GM12878 (cell line): Measurements from ENCODE around the gene CERT1. TPM values are rescaled to one million over a fixed set of nuclear protein-coding genes. Genes with fewer than 3 reads are reported as not detected.

ENCODE experiments used
- ATAC-seq: fragments of 200-7000 bp; cut with Tn5 transposase; 3 replicates; pipeline ENCODE4 v1.9.1; 2020; ENCODE audit warnings: mild to moderate bottlenecking, moderate library complexity
- BruUV-seq: library from RNA; stranded (reverse); fragments of 400-500 nt; replicated peaks from 2 replicates; lab custom pipeline; 2021; lab: Mats Ljungman, UMichigan
- CTCF ChIA-PET: fragments of 300-600 bp; sonication (Branson Sonifier 250); formaldehyde crosslinking; extraction: SDS; loops from one replicate; lab custom pipeline; 2021; ENCODE audit warnings: inconsistent platforms; lab: Yijun Ruan, JAX
- POLR2A ChIA-PET: fragments of 350-600 bp; formaldehyde crosslinking; extraction: SDS; loops from one replicate; lab custom pipeline; 2021; ENCODE audit warnings: inconsistent platforms; lab: Charles Lee
- RAD21 ChIA-PET: fragments of 300-600 bp; sonication (Branson Sonifier 250); formaldehyde crosslinking; loops from one replicate; lab custom pipeline; 2023; ENCODE audit warnings: antibody characterized with exemption; ENCODE audit not compliant: unreplicated experiment; lab: Charles Lee
- SMC1A ChIA-PET: fragments of 300-600 bp; sonication (Branson Sonifier 250); formaldehyde crosslinking; loops from one replicate; lab custom pipeline; 2023; ENCODE audit not compliant: unreplicated experiment, uncharacterized antibody; lab: Charles Lee
- DNase-seq: peaks from one replicate; pipeline ENCODE4 v3.0.0-alpha.2; 2011; ENCODE audit warnings: low read depth, low spot score
- FAIRE-seq: peaks from 3 replicates; lab custom pipeline; 2011; peaks lifted over from hg19 to GRCh38; lab: Jason Lieb, UNC
- H2AFZ ChIP-seq: 2 replicates; pipeline ENCODE4 v1.6.0; 2011; ENCODE audit warnings: low read depth, low read length, control low read depth; ENCODE audit not compliant: control insufficient read depth
- H3K27ac ChIP-seq: 2 replicates; pipeline ENCODE4 v1.5.1; 2011; ENCODE audit warnings: control low read depth; ENCODE audit not compliant: control insufficient read depth, insufficient read depth
- H3K27me3 ChIP-seq, 2 experiments: replicated peaks in 1 of 2; 2 replicates each; pipeline versions ENCODE4 v1.6.0 to v1.6.1; 2011; ENCODE audit warnings: low read length in 1 of 2; ENCODE audit not compliant: control insufficient read depth in 2 of 2, insufficient read depth in 2 of 2
- H3K36me3 ChIP-seq, 2 experiments: 2 replicates each; pipeline ENCODE4 v1.5.1; 2011; ENCODE audit warnings: low read length in 1 of 2; ENCODE audit not compliant: control insufficient read depth in 2 of 2, insufficient read depth in 2 of 2
- H3K4me1 ChIP-seq: 2 replicates; pipeline ENCODE4 v1.6.1; 2011; ENCODE audit warnings: mild to moderate bottlenecking, low read length, moderate library complexity, mixed read lengths; ENCODE audit not compliant: control insufficient read depth, insufficient read depth
- H3K4me2 ChIP-seq: 2 replicates; pipeline ENCODE4 v1.6.0; 2011; ENCODE audit warnings: control low read depth; ENCODE audit not compliant: control insufficient read depth, insufficient read depth
- H3K4me3 ChIP-seq: fragments of 200-600 bp; sonication (generic); 2 replicates; pipeline ENCODE4 v1.5.1; 2016
- H3K79me2 ChIP-seq: 2 replicates; pipeline ENCODE4 v1.6.0; 2011; ENCODE audit warnings: low read length; ENCODE audit not compliant: control insufficient read depth, insufficient read depth
- H3K9ac ChIP-seq: 2 replicates; pipeline ENCODE4 v1.8.0; 2011; ENCODE audit warnings: low read length, control low read depth, mixed read lengths; ENCODE audit not compliant: control insufficient read depth, insufficient read depth
- H3K9me3 ChIP-seq: replicated peaks from 3 replicates; pipeline ENCODE4 v1.5.1; 2011; ENCODE audit warnings: mild to moderate bottlenecking, low read length; ENCODE audit not compliant: control insufficient read depth, insufficient read depth
- H4K20me1 ChIP-seq: 2 replicates; pipeline ENCODE4 v1.6.0; 2011; ENCODE audit not compliant: control insufficient read depth, insufficient read depth
- E2F4 ChIP-seq: IDR thresholded peaks from 2 replicates; pipeline ENCODE4 v1.6.1; 2012; ENCODE audit warnings: low read depth, low read length, improper control_type of control experiment
- HSF1 ChIP-seq: fragments of 150-350 bp; IDR thresholded peaks from 2 replicates; pipeline ENCODE4 v1.6.1; 2014; ENCODE audit warnings: mild to moderate bottlenecking, low read depth, low read length
- JUND ChIP-seq: IDR thresholded peaks from 2 replicates; pipeline ENCODE4 v1.6.1; 2012; ENCODE audit warnings: low read depth, mild to moderate bottlenecking, low read length, improper control_type of control experiment, moderate library complexity
- KDM1A ChIP-seq: fragments of 200-600 bp; sonication (generic); IDR thresholded peaks from 2 replicates; pipeline ENCODE4 v1.6.1; 2016; ENCODE audit warnings: borderline replicate concordance
- MYB ChIP-seq: fragments of 150-350 bp; IDR thresholded peaks from 2 replicates; pipeline ENCODE4 v1.6.1; 2014; ENCODE audit warnings: mild to moderate bottlenecking, low read depth, low read length, borderline replicate concordance
- NBN ChIP-seq: fragments of 450-650 bp; IDR thresholded peaks from 2 replicates; pipeline ENCODE4 v1.6.1; 2016
- RCOR1 ChIP-seq: conservative IDR thresholded peaks from 2 replicates; pipeline ENCODE4 v1.6.1; 2012; ENCODE audit warnings: low read depth, low read length, improper control_type of control experiment
- WGBS: methylation state at CpG from one replicate; pipeline ENCODE4 v1.1.6; 2016; ENCODE audit warnings: low lambda C conversion rate; ENCODE audit not compliant: insufficient replicate concordance, insufficient coverage; ENCODE audit errors: missing lambda C conversion rate; 5-methylcytosine and 5-hydroxymethylcytosine counted together
- in situ Hi-C: fragments of 300-500 bp; cut with MboI; formaldehyde crosslinking; loops from 9 replicates; pipeline ENCODE4 v1.14.3; 2018; ENCODE audit warnings: mixed read lengths
- intact Hi-C: fragments of 100-400 bp; cut with micrococcal nuclease; formaldehyde crosslinking; loops from one replicate; pipeline ENCODE4 v1.14.2; 2022; ENCODE audit not compliant: unreplicated experiment
- polyA plus RNA-seq, 11 experiments: library from polyadenylated mRNA; depleted of rRNA in 4 of 11; unstranded in 6 of 11; stranded (reverse) in 5 of 11; fragments of >200 nt; fragmentation: Nextera tagmentation in 4 of 11; fragmentation: Illumina TruSeq in 1 of 11; extraction: Ambion mirVana in 4 of 11; extraction: Trizol in 1 of 11; gene quantifications; 1 replicate in 1 of 11; 2 replicates in 10 of 11; pipeline versions ENCODE4 v1.2.1 to v1.2.3, GENCODE V29; 2011 to 2016; ENCODE audit warnings: inconsistent platforms in 2 of 11, missing spikeins in 2 of 11, low read depth in 1 of 11
- total RNA-seq, 4 experiments: library from RNA; depleted of rRNA in 3 of 4; stranded (reverse); fragments of >200 nt in 3 of 4; fragmentation: Illumina TruSeq in 1 of 4; extraction: Trizol in 1 of 4; gene quantifications; 2 replicates each; pipeline versions ENCODE4 v1.2.1 to v1.2.3, GENCODE V29; 2013 to 2021

Gene CERT1
- total and polyA plus RNA-seq, 10 of the 15 experiments (the other 5 are each of a cell fraction or from before 2014, with no cell fraction given) = 7.7 to 36.7 (median 25.6) TPM

- TF ChIP-seq HSF1 = no peak
Observed at GRCh38 chr5:75435096-75435495, 76.3 kb downstream of the CERT1 start (continued).

GRCh38 chr5:75433814-75434506 lies 77.5 kb downstream of the CERT1 start:
- BruUV-seq = no TSS peak

More at GRCh38 chr5:75433814-75434506, 77.5 kb downstream of the CERT1 start:
- H3K4me1 ChIP-seq = no peaks in the 10 kb centered on the region
- H3K36me3 ChIP-seq = peaks cover 0 to 2% of the 10 kb centered on the region in 2 experiments; a peak in 1 of 4 replicates
- TF ChIP-seq E2F4 (no peak), MYB (no peak), NBN (no peak), KDM1A (no peak), JUND (no peak), RCOR1 (no peak)
- TF ChIP-seq, all 136 proteins: peak for 0
- 92% methylated on average over 3 of the region's 3 CpGs for WGBS
- Histone ChIP-seq H3K9ac (no peak overlapping the region), H4K20me1 (no peaks in the 10 kb centered on the region), H3K4me3 (no peak overlapping the region), H3K27me3 (no peaks in the 10 kb centered on the region), H3K27ac (no peak overlapping the region), H3K9me3 (no peaks in the 10 kb centered on the region; the same call in 2 of the 3 replicates), H2AFZ (no peak overlapping the region), H3K4me2 (no peak overlapping the region), H3K79me2 (no peaks in the 10 kb centered on the region; the same call in none of the 2 replicates)
- DNase-seq = no peak
- CTCF ChIA-PET = interaction anchor here (1.1 kb wide), 1 partner anchor 34 kb away, joined by 3 read pairs; no protein-coding TSS in a partner anchor
- in situ Hi-C loops (no loop called here), intact Hi-C loops (loop anchor here (10.0 kb wide), 1 partner anchor 151 kb away; no protein-coding TSS in a partner anchor)
- SMC1A ChIA-PET = interaction anchor here (0.7 to 1.6 kb wide), 3 partner anchors 14 to 196 kb away, joined by 3 to 4 read pairs (median 4); no protein-coding TSS in a partner anchor
- FAIRE-seq = no peak
- RAD21 ChIA-PET = interaction anchor here (0.7 to 1.4 kb wide), 3 partner anchors 75 to 241 kb away, joined by 3 read pairs; no protein-coding TSS in a partner anchor
- POLR2A ChIA-PET = no interaction called here
- ATAC-seq = no peak
